ENCODE results near the gene BTG4.

Gene BTG4

GRCh38 chr11:111532365-111532709, 20.2 kb upstream of the BTG4 start:
- H4K20me1 ChIP-seq (ENCODE audit: insufficient read depth, low read length), result no peaks in the 10 kb centered on the region
- H3K79me2 ChIP-seq (ENCODE audit: insufficient read depth, low read length), result no peaks in the 10 kb centered on the region
- H3K9me3 ChIP-seq (ENCODE audit: insufficient read depth, low read length, severe bottlenecking), result no peaks in the 10 kb centered on the region
- H3K9ac ChIP-seq (ENCODE audit: low read depth, low read length), result no peak overlapping the region
- no peak for TF ChIP-seq EZH2 (IDR thresholded peaks at IDR 0.05; ENCODE audit: borderline replicate concordance, low read depth, low read length, severe bottlenecking)
- TF ChIP-seq, protein P1, sequence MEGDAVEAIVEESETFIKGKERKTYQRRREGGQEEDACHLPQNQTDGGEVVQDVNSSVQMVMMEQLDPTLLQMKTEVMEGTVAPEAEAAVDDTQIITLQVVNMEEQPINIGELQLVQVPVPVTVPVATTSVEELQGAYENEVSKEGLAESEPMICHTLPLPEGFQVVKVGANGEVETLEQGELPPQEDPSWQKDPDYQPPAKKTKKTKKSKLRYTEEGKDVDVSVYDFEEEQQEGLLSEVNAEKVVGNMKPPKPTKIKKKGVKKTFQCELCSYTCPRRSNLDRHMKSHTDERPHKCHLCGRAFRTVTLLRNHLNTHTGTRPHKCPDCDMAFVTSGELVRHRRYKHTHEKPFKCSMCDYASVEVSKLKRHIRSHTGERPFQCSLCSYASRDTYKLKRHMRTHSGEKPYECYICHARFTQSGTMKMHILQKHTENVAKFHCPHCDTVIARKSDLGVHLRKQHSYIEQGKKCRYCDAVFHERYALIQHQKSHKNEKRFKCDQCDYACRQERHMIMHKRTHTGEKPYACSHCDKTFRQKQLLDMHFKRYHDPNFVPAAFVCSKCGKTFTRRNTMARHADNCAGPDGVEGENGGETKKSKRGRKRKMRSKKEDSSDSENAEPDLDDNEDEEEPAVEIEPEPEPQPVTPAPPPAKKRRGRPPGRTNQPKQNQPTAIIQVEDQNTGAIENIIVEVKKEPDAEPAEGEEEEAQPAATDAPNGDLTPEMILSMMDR (IDR thresholded peaks at IDR 0.05; ENCODE audit: borderline replicate concordance, extremely low read depth, low read length, poor library complexity, severe bottlenecking), result no peak
- peaks cover 7% of the 10 kb centered on the region for H3K4me1 ChIP-seq (ENCODE audit: insufficient read depth, low read length)
- H3K27ac ChIP-seq (ENCODE audit: low read length), result no peak overlapping the region
- H2AFZ ChIP-seq (ENCODE audit: low read depth, low read length), result no peak overlapping the region
- ATAC-seq (ENCODE audit: insufficient read depth, low read depth), result no peak
- DNase-seq, result no peak
- no peak overlapping the region for H3K4me2 ChIP-seq (ENCODE audit: insufficient read depth, low read length)
- H3K36me3 ChIP-seq (ENCODE audit: insufficient read depth, low read length), result no peaks in the 10 kb centered on the region
- H3K27me3 ChIP-seq (ENCODE audit: insufficient read depth, low read length, poor library complexity), result peaks cover 11% of the 10 kb centered on the region
- no peak overlapping the region for H3K4me3 ChIP-seq (ENCODE audit: low read depth in 1 of 2, low read length in 2 of 2)

DNA sequence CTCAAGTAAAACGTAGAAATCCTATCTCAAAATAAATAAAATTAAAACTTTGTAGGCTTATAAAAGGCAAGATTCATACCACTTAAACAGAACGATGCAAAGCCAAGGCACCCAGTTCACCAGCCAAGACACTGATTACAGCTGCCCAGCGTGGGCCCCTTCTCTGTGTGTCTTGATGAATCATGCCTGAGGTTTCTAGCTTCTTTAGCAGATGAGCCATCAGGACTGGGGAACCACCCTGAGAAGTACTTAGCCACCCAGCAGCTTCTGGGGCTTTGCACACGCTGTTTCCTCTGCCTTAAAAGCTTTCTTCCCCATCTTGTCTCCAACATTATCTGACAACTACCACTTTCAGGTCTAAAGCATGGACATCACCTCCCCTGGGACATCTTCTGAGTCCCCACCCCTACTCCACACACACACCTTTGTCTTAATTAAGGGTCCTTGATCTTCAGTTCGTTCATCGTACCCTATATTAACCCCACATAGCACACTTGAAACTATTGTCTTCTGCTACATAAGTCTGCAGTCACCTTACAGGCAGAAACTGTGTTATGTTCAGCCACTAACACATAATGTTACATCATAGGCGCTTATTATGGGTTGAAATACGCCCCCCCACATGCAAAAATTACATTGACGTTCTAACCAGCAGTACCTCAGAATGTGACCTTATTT, 19.6 kb upstream of the BTG4 start:
- Histone ChIP-seq H3K4me3 (ENCODE audit: low read depth in 1 of 2, low read length in 2 of 2) (no peak overlapping the region), H3K27ac (ENCODE audit: low read length) (no peak overlapping the region), H4K20me1 (ENCODE audit: insufficient read depth, low read length) (no peaks in the 10 kb centered on the region), H3K9me3 (ENCODE audit: insufficient read depth, low read length, severe bottlenecking) (no peaks in the 10 kb centered on the region), H3K4me1 (ENCODE audit: insufficient read depth, low read length) (peaks cover 7% of the 10 kb centered on the region), H3K36me3 (ENCODE audit: insufficient read depth, low read length) (no peaks in the 10 kb centered on the region), H2AFZ (ENCODE audit: low read depth, low read length) (no peak overlapping the region), H3K79me2 (ENCODE audit: insufficient read depth, low read length) (no peaks in the 10 kb centered on the region), H3K27me3 (ENCODE audit: insufficient read depth, low read length, poor library complexity) (peaks cover 11% of the 10 kb centered on the region), H3K4me2 (ENCODE audit: insufficient read depth, low read length) (no peak overlapping the region), H3K9ac (ENCODE audit: low read depth, low read length) (no peak overlapping the region)
- no peak for TF ChIP-seq EZH2 (IDR thresholded peaks at IDR 0.05; ENCODE audit: borderline replicate concordance, low read depth, low read length, severe bottlenecking)
- TF ChIP-seq, protein P1 (IDR thresholded peaks at IDR 0.05; ENCODE audit: borderline replicate concordance, extremely low read depth, low read length, poor library complexity, severe bottlenecking), result no peak
- DNase-seq (no peak), ATAC-seq (ENCODE audit: insufficient read depth, low read depth) (peak; percentile 62)

DNA sequence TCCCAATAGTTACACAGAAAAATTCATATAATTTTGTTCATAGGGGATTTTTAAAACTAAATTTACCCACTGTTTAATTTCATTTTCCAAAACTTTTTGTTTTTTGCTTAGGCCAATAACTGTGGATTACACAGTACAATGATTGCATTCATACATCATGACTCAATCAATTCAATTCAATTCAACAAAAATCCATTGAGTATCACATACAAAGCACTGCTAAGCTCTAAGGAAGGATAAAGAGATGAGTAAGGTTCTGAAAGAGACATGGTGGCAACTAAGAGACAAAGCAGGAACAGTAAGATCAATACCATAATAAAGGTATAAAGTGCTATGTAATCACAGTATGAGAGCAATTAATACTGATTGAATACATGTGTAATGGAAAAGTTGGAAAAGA, 18.9 kb upstream of the BTG4 start:
- H3K4me3 ChIP-seq (ENCODE audit: low read depth in 1 of 2, low read length in 2 of 2), result no peak overlapping the region
- no peak overlapping the region for H3K27ac ChIP-seq (ENCODE audit: low read length)
- ATAC-seq (ENCODE audit: insufficient read depth, low read depth) (no peak), DNase-seq (no peak)
- H3K36me3 ChIP-seq (ENCODE audit: insufficient read depth, low read length), result no peaks in the 10 kb centered on the region
- no peak overlapping the region for H2AFZ ChIP-seq (ENCODE audit: low read depth, low read length)
- H3K4me1 ChIP-seq (ENCODE audit: insufficient read depth, low read length), result peaks cover 7% of the 10 kb centered on the region
- no peaks in the 10 kb centered on the region for H3K9me3 ChIP-seq (ENCODE audit: insufficient read depth, low read length, severe bottlenecking)
- no peak overlapping the region for H3K4me2 ChIP-seq (ENCODE audit: insufficient read depth, low read length)
- TF ChIP-seq, protein P1 (IDR thresholded peaks at IDR 0.05; ENCODE audit: borderline replicate concordance, extremely low read depth, low read length, poor library complexity, severe bottlenecking), result no peak
- TF ChIP-seq EZH2 (IDR thresholded peaks at IDR 0.05; ENCODE audit: borderline replicate concordance, low read depth, low read length, severe bottlenecking), result no peak
- H3K9ac ChIP-seq (ENCODE audit: low read depth, low read length), result no peak overlapping the region
- no peaks in the 10 kb centered on the region for H3K79me2 ChIP-seq (ENCODE audit: insufficient read depth, low read length)
- H4K20me1 ChIP-seq (ENCODE audit: insufficient read depth, low read length), result no peaks in the 10 kb centered on the region
- H3K27me3 ChIP-seq (ENCODE audit: insufficient read depth, low read length, poor library complexity), result peaks cover 11% of the 10 kb centered on the region

Data from DND-41 (cell line).